ENCODE measurements around the gene SAYSD1. TPM values are rescaled to one million over a fixed set of nuclear protein-coding genes. Genes with fewer than 3 reads are reported as not detected.
A peak's percentile ranks its signal among the peaks of the same experiment; 100 is the strongest.

SAYSD1 gene, protein sequence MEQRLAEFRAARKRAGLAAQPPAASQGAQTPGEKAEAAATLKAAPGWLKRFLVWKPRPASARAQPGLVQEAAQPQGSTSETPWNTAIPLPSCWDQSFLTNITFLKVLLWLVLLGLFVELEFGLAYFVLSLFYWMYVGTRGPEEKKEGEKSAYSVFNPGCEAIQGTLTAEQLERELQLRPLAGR
- 3.2 TPM for polyA plus RNA-seq (2012; ENCODE audit: insufficient read length, low read depth)

DNA sequence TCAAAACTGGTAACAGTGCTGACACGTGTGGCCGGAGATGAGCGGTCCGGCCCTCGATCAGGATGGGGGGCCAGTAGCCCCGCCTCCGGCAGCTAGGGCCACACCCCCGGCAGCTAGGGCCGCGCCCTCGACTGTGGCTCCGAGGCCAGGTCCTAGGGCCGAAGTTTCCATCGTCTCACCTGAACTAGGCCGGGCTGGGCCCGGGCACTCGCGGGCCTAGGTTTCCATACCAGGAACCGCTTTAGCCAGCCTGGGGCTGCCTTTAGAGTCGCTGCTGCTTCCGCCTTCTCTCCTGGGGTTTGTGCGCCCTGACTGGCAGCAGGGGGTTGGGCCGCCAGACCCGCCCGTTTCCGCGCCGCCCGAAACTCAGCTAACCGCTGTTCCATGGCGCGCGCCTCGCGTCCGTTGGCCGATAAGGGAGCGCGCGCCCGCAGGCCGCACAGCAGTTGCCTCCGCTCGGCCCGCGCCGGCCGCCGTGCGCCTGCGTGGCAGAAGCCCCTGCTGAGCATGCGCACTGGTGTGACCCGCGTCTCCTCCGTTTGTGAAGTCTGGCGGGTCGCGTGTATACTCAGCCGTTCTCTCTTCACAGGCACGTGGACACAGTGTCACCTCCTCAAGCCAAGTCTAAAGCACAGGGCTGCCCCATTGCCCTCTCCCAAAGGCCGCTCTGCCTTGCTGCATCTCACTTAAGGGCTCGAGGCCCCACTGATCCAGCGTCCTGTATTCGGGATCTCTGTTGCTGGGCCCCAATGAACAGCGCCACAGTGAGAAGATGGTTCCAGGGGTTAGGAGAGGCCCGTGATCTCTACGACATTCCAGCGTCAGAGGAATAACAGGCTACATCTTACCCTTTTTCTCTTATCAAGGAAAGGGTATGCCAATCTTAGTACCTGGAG lies at the start of gene SAYSD1:
SAYSD1 (minus strand) TSS at position 483 of the 896 bp plus-strand sequence; CDS start at position 386, 97 bp downstream.
- TF ChIP-seq TAF1 (IDR thresholded peaks at IDR 0.05; ENCODE audit: borderline replicate concordance, insufficient read depth, low read length) (no peak), POLR2AphosphoS5 (IDR thresholded peaks at IDR 0.05; ENCODE audit: low read depth, low read length) (peak; percentile 62; the same call in 1 of the 2 replicates), SIN3A (IDR thresholded peaks at IDR 0.05; ENCODE audit: borderline replicate concordance, insufficient read depth, low read length) (no peak), FOXP2 (optimal IDR thresholded peaks at IDR 0.05; ENCODE audit: borderline replicate concordance, extremely low read depth, extremely low read length, insufficient read depth) (peak; percentile 52)
- TF ChIP-seq, protein P1, sequence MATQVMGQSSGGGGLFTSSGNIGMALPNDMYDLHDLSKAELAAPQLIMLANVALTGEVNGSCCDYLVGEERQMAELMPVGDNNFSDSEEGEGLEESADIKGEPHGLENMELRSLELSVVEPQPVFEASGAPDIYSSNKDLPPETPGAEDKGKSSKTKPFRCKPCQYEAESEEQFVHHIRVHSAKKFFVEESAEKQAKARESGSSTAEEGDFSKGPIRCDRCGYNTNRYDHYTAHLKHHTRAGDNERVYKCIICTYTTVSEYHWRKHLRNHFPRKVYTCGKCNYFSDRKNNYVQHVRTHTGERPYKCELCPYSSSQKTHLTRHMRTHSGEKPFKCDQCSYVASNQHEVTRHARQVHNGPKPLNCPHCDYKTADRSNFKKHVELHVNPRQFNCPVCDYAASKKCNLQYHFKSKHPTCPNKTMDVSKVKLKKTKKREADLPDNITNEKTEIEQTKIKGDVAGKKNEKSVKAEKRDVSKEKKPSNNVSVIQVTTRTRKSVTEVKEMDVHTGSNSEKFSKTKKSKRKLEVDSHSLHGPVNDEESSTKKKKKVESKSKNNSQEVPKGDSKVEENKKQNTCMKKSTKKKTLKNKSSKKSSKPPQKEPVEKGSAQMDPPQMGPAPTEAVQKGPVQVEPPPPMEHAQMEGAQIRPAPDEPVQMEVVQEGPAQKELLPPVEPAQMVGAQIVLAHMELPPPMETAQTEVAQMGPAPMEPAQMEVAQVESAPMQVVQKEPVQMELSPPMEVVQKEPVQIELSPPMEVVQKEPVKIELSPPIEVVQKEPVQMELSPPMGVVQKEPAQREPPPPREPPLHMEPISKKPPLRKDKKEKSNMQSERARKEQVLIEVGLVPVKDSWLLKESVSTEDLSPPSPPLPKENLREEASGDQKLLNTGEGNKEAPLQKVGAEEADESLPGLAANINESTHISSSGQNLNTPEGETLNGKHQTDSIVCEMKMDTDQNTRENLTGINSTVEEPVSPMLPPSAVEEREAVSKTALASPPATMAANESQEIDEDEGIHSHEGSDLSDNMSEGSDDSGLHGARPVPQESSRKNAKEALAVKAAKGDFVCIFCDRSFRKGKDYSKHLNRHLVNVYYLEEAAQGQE (IDR thresholded peaks at IDR 0.05; ENCODE audit: insufficient read depth in 1 of 2, low read depth in 2 of 2, low read length in 2 of 2) = no peak

DNA sequence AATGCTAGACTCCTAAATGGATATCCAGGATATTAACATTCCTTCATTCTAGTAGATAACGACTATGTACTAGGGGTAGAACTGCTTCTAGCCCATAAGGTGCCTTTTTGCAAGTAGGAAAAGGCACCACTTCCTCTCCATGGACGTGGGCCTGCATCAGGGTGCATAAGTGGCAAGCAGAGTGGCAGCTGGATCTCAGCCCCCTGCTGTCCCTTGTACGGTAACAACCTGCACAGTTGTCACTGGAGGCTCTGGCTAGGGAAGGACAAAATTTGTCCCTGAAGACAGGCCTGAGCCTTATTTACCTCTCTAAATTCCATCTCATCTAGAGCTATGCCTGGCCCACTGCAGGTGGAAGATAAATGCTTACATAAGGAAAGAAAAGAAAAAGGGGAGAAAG lies 42.5 kb upstream of the SAYSD1 start:
- TF ChIP-seq, protein P1 (IDR thresholded peaks at IDR 0.05; ENCODE audit: insufficient read depth in 1 of 2, low read depth in 2 of 2, low read length in 2 of 2) = no peak
- TF ChIP-seq POLR2AphosphoS5 (IDR thresholded peaks at IDR 0.05; ENCODE audit: low read depth, low read length) = no peak
- TF ChIP-seq TAF1 (IDR thresholded peaks at IDR 0.05; ENCODE audit: borderline replicate concordance, insufficient read depth, low read length) = no peak
- TF ChIP-seq FOXP2 (optimal IDR thresholded peaks at IDR 0.05; ENCODE audit: borderline replicate concordance, extremely low read depth, extremely low read length, insufficient read depth) = no peak
- no peak for TF ChIP-seq SIN3A (IDR thresholded peaks at IDR 0.05; ENCODE audit: borderline replicate concordance, insufficient read depth, low read length)

DNA sequence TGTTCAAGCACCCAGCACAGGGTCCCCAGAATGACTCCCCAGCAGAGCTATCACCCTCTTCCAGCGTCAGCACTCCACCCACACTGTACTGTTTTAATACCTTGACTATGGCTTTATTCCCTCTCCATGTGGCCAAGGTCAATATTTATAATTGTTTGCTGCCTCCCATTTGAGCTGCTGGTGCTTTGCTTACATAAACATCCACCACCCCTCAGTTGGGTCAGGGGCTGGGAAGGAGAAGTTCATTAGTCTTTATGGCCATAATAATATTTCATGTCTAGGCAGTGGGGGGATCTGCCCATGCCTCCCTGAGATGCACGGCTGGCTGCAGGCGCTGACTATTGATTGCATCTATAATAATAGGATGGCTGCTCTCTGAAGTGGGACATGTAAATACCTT lies 41.8 kb upstream of the SAYSD1 start:
- TF ChIP-seq, protein P1 (IDR thresholded peaks at IDR 0.05; ENCODE audit: insufficient read depth in 1 of 2, low read depth in 2 of 2, low read length in 2 of 2) = no peak
- no peak for TF ChIP-seq SIN3A (IDR thresholded peaks at IDR 0.05; ENCODE audit: borderline replicate concordance, insufficient read depth, low read length)
- TF ChIP-seq FOXP2 (optimal IDR thresholded peaks at IDR 0.05; ENCODE audit: borderline replicate concordance, extremely low read depth, extremely low read length, insufficient read depth) = no peak
- TF ChIP-seq TAF1 (IDR thresholded peaks at IDR 0.05; ENCODE audit: borderline replicate concordance, insufficient read depth, low read length) = no peak
- TF ChIP-seq POLR2AphosphoS5 (IDR thresholded peaks at IDR 0.05; ENCODE audit: low read depth, low read length) = no peak

DNA sequence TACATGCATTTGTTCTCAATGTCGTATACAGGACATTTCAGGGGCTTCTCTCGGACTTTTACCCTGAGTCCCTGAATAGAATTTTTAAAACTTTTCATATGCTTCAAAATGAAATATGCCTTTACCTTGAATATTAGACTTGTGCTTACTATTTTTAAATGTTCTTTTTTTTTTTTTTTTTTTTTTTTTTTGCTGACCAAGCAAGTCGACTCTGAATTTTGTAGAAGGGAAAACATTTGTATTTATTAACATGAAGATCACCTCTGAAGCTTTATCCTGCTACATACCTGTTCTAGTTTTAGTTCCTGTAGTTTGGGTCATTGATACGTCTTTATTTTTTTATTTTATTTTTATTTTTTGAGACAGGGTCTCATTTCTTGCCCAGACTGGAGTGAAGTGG lies 39.7 kb upstream of the SAYSD1 start:
- TF ChIP-seq POLR2AphosphoS5 (IDR thresholded peaks at IDR 0.05; ENCODE audit: low read depth, low read length) (no peak), SIN3A (IDR thresholded peaks at IDR 0.05; ENCODE audit: borderline replicate concordance, insufficient read depth, low read length) (no peak), TAF1 (IDR thresholded peaks at IDR 0.05; ENCODE audit: borderline replicate concordance, insufficient read depth, low read length) (no peak), FOXP2 (optimal IDR thresholded peaks at IDR 0.05; ENCODE audit: borderline replicate concordance, extremely low read depth, extremely low read length, insufficient read depth) (no peak)
- TF ChIP-seq, protein P1 (IDR thresholded peaks at IDR 0.05; ENCODE audit: insufficient read depth in 1 of 2, low read depth in 2 of 2, low read length in 2 of 2) = no peak

Measured in PFSK-1 (cell line).